Measurements from ENCODE around the gene SH3RF2.
"Not testable (repeated sequence)": the region's sequence is repeated elsewhere in the genome, so short reads cannot be mapped to it uniquely, and the experiment has no call there.

SH3RF2 gene

DNA sequence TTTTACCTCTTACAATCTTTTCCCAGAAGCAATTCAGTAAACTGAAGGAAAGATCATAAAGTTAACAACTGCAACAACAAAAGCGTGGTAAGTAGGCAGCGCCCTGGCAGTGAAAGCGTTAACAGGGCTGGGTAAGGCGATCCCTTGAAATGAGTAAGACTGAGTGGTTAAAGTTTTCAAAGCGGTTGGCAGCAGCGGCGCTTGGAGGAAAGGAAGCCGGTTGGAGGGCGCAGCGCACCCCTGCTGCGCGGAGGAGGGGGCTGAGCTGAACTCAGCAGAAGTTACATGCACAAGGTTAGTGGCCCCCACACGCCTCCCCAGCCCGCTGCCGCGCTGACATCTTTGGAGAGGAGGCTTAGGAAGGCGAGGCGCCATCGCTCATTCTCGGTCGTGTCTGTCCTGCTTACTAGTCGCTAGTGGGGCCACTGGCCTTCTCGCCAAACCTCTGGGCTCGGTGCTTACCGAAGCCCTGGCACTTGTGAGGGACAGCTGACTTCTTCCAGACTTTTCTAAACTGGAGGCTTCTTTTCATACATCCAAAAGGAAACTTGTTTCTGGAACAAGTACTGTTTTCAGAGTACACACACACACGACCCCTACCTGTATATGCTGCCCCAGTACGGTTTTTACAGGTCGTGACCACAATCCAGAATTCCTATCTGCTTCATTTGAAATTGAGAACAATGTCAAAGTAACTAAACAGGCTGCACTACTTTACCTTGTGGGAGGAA lies at the start of gene SH3RF2:
Gene SH3RF2, plus strand, starts transcription at position 178 of the 731 bp plus-strand sequence. CDS start 1,351 bp downstream, outside the sequence.
- no peak for DNase-seq

DNA sequence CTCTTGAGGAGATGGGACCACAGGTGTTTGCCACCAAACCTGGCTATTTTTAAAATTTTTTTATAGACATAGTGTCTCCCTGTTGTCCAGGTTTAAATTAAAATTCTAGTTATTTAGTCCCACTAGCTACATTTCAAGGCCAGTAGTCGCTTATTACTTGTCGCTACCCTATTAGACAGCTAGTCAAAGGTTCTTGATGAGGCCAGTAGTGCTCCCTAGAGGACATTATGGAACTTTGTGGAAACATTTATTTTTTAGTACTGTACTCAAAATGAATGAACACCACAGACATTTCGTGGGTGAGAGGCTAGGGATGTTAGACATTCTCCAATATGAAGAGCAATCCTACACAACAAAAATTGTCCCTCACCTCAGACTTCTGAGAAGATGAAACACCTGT lies 49.2 kb upstream of the SH3RF2 start:
- no peak for DNase-seq

DNA sequence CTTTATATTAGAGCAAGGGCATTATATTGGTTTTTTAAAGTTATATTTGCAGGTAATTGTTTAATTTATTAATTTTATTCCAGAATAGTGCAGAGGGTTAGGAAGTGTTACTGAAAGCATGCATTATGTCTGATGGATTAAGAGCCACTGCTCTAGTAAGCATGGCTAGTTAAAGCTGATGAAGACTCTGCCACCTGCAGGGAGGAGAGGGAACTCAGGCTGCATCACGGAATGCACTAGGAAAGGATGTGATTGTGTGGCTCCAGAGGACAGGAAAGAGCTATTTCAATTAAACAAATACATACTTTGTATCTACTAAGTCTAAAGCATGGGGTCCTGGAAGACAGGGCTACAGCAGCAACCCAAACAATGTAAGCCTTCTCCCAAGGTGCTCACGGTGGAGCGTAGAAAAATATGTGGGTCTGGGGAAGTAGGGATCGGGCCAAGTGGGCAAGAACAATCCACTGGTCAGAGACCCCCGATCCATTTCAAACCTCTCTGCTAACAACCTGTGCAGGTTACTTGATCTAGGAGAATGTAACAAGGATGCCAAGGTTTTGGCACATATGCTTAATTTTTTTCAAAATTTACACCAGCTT lies 48.3 kb upstream of the SH3RF2 start:
- DNase-seq, result no peak

DNA sequence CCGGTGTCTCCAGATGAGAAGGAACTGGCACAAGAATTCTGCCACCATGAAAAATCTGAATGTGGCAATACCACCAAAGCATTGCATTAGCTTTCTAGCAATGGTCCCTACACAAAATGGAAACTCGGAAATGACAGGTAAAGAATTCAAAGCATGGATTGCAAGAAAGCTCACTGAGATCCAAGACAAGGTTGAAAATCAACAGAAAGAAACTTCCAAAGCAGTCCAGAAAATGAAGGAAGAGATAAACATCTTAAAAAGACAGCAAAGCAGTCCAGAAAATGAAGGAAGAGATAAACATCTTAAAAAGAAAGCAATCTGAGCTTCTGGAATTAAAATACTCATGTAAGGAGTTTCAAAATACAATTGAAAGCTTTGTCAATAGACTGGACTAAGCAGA lies 46.8 kb upstream of the SH3RF2 start:
- DNase-seq, result no peak

GRCh38 chr5:145891378-145891777 lies 45.0 kb upstream of the SH3RF2 start:
- not testable (repeated sequence) for DNase-seq

DNA sequence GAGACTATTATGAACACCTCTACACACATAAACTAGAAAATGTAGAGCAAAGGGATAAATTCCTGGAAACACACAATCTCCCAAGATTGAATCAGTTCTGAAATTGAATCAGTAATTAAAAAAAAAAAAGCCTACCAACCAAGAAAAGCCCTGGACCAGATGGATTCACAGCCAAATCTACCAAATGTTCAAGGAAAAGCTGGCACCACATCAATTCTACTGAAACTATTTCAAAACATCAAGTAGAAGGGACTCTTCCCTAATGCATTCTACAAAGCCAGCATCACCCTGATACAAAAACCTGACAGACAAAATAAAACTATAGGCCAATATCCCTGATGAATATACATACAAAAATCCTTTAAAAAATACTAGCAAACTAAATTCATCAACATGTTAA lies 38.2 kb upstream of the SH3RF2 start:
- DNase-seq, result no peak

GRCh38 chr5:145902421-145902820 lies 34.0 kb upstream of the SH3RF2 start:
- DNase-seq, result no peak

DNA sequence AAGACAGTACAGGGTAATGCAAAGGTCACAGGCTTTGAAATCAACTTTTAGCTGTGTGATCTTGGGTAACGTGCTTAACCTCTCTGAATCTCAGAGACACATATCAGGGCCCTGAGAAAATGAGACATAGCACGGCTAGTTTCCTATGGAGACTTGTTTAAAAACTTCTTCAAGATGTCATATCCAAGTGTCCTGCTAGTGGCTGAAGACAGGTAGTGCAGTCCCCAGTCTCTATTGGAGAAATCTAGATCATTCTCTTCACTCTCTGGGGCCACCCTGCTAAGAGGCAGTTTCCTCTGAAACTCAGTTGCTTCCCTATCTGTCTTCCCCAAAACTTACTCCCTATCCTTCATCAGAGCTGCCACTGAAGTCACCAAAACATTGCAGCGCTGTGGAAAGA lies 33.3 kb upstream of the SH3RF2 start:
- no peak for DNase-seq

GRCh38 chr5:145903867-145904266 lies 32.5 kb upstream of the SH3RF2 start:
- DNase-seq, result no peak

GRCh38 chr5:145904743-145905142 lies 31.6 kb upstream of the SH3RF2 start:
- no peak for DNase-seq

- no peak for DNase-seq
These were observed 30.0 kb upstream of the SH3RF2 start for GRCh38 chr5:145906401-145906800.

DNA sequence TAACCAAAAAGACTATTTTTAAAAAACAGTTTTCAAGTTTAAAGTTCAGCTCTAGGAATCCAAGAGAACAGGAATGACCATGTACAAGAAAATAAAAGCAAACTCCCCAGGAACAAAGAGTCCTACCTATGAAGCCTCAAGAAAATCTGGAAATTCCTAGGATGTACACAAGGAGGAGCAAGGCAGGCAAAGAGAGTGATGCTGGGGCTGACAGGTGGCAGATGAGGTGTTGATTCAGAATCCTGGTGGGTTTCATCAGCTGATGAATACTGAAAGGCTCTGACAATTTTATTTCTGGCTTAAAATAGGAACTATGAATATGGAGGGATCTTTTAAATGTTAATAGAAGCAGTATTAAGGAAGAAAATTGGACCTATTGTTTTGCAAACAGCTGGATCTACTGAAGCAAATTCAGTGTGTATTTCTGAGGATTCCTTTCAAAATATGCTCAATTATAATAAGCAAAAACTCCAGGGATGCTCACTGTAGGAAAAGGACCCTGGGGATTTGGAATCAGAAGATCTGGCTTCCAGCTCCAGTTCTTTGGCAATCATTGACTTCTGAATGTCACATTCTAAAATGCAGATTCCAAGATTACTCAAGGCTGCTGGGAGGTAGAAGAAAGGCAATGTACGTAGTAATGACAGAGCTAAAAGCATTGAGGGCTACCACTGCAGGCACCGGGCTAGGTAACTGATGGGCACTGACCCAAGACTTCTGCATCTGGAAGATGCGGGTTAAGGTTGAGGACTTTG lies 28.0 kb upstream of the SH3RF2 start:
- DNase-seq, result no peak

DNA sequence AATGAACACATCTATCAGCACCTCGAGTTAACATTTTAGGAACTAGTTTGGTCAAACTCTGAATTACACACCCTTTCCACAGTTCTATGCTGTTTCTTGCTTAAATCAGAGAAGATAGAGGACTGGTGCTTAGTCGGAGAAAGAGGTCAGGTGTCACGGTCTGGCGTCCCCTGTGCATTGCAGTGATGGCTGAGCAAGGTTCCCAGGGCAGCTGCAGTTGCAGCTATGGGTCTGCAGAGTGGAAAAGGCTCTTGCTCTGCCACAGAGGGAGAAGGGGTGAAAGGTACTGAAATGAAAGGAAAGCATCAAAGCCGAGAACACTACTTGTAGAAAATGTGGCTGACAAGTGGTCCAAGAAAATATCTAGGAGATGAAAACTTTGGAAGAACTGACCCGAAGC lies 25.2 kb upstream of the SH3RF2 start:
- DNase-seq, result no peak

DNA sequence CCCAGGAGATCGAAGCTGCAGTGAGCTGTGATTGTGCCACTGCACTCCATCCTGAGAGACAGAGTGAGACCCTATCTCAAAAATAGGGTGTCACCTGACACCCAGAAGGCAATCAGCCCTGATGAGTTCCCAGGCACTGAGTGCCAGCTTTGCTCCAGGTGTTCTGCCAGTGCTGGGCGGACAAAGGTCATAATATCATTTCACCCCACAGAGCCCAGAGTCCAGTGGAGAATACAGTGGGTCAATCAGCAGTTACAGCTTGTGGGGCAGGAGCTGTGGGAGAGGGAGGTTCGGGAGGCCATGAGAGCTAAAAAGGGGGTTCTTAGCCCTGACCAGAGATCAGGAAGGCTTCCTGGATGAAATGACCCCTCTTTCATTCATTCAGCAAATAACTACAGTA lies 24.4 kb upstream of the SH3RF2 start:
- DNase-seq, result no peak

DNA sequence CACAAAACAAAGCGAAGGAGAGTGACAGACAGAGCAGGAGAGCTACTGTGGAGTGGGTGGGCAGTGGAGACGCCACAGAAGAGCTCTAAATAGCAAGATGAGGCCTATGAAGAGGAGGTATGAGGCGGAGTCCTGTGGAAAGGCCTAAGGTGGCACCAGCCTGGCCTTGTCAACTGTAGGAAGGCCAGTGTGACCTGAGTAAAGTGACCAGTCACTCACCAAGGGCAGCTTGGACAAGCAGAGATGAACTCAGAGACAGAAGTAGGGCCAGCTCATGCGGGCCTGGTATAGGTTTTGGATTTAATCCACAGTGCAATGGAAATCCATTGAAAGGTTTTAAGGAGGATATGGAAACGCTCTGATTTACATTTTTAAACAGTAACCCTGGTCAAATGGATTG lies 23.8 kb upstream of the SH3RF2 start:
- DNase-seq, result no peak

DNA sequence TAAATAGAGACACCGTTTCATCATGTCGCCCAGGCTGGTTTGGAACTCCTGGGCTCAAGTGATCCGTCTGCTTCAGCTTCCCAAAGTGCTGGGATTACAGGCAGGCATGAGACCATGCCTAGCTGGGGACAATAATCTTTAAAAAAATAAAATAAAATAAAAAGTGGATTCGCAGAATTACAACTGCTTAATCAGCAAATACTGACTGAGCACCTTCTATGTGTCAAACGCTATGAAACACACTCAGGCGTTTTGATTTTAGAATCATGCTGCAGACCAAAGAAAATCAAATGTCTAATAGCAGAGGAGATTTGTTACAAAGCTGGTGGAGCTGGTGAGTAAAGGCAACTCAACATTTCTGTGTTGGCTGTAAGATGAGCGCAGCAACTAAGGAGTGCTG lies 22.7 kb upstream of the SH3RF2 start:
- DNase-seq, result no peak

GRCh38 chr5:145915970-145916638 lies 20.3 kb upstream of the SH3RF2 start:
- no peak for DNase-seq

GRCh38 chr5:145917288-145917687 lies 19.1 kb upstream of the SH3RF2 start:
- no peak for DNase-seq

DNA sequence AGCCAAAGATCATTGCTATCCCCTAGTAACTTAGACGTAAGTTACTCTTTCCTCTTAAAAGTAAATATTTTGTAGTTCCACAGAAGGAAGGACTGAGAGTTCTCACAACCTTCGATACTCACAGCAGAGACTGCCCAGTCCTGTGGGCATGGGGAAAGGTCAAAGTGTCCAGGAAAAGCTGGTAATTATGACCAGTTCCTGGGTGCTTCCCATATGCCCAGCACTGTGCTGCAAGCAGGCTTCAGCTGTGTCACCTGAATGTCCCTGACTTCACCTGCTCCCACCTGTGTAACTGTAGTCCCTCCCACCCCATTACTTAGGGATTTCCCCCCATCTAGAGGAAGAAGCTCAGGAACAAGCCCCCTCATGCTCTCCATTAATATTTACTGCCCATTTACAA lies 18.0 kb upstream of the SH3RF2 start:
- no peak for DNase-seq

GRCh38 chr5:145919413-145919812 lies 17.0 kb upstream of the SH3RF2 start:
- DNase-seq, result no peak

GRCh38 chr5:145920542-145921210 lies 15.7 kb upstream of the SH3RF2 start:
- no peak for DNase-seq

DNA sequence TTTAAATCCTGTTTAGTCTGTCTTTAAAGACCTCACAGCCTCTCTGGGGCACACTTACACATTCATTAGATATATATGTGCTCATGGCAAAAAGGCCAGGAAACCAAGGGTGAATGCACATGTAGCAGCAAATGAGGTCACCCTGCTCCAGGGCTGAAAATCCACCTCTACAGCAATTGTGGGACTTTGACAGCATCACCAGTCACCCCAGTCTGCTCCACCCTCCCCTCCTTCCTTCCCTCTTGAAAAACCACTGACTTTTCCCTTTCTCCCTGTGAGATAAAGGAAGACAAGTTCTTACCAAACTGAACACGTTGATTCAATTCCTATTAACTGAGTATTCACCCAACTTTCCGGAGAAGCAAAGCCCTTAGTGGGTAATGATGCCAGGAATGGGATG lies 15.2 kb upstream of the SH3RF2 start:
- no peak for DNase-seq

GRCh38 chr5:145922059-145922458 lies 14.3 kb upstream of the SH3RF2 start:
- no peak for DNase-seq
